ENCODE measurements around the gene GPR171.

DNA sequence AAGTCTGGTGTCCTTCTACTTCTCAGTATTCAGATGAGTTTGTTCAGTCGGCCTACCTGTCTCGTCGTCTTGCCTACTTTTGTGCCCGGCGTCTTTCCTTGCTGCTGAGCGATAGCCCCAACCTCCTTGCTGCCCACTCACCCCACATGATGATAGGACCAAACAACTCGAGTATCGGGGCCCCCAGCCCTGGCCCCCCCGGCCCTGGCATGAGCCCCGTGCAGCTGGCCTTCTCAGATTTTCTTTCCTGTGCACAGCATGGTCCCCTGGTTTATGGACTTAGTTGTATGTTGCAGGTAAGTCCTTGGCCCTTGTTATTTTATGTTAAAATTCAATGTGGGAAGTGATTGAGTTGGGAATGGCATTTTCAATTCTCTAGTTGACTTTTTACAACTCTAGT lies 43.2 kb downstream of the GPR171 start:
- TF ChIP-seq, protein P1, sequence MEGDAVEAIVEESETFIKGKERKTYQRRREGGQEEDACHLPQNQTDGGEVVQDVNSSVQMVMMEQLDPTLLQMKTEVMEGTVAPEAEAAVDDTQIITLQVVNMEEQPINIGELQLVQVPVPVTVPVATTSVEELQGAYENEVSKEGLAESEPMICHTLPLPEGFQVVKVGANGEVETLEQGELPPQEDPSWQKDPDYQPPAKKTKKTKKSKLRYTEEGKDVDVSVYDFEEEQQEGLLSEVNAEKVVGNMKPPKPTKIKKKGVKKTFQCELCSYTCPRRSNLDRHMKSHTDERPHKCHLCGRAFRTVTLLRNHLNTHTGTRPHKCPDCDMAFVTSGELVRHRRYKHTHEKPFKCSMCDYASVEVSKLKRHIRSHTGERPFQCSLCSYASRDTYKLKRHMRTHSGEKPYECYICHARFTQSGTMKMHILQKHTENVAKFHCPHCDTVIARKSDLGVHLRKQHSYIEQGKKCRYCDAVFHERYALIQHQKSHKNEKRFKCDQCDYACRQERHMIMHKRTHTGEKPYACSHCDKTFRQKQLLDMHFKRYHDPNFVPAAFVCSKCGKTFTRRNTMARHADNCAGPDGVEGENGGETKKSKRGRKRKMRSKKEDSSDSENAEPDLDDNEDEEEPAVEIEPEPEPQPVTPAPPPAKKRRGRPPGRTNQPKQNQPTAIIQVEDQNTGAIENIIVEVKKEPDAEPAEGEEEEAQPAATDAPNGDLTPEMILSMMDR (conservative IDR thresholded peaks at IDR 0.05; ENCODE audit: low read depth, low read length): no peak
- no peak for TF ChIP-seq EZH2phosphoT487 (IDR thresholded peaks at IDR 0.05; ENCODE audit: borderline replicate concordance, low read length)
